ENCODE results near the gene EPN3. TPM values are rescaled to one million over a fixed set of nuclear protein-coding genes. Genes with fewer than 3 reads are reported as not detected.

Gene EPN3
- total and polyA plus RNA-seq, 2 experiments from 2014 or later: 2.3 to 7.7 TPM

- TF ChIP-seq ZNF462 (CRISPR knock-in tag; IDR thresholded peaks at IDR 0.05): no peak
Measured at GRCh38 chr17:50572541-50572940, 40.0 kb downstream of the EPN3 start (continued).

GRCh38 chr17:50573866-50574611, 41.5 kb downstream of the EPN3 start:
- no peaks in the 10 kb centered on the region for H3F3A ChIP-seq (replicated peaks; ENCODE audit: low read depth)
- H3K27me3 Mint-ChIP-seq (ENCODE audit: insufficient read depth, low read depth, poor library complexity): peaks cover 10% of the 10 kb centered on the region
- no peak for TF ChIP-seq ETS1 (IDR thresholded peaks at IDR 0.05)
- TF ChIP-seq ZNF462 (CRISPR knock-in tag; IDR thresholded peaks at IDR 0.05): no peak
- no peak for TF ChIP-seq ZNF114 (CRISPR knock-in tag; IDR thresholded peaks at IDR 0.05)
- no peak for TF ChIP-seq CREB1 (CRISPR knock-in tag; IDR thresholded peaks at IDR 0.05; ENCODE audit: low read depth)
- TF ChIP-seq CTCF (conservative IDR thresholded peaks at IDR 0.05; ENCODE audit: low read depth in 2 of 2): no peak

More at GRCh38 chr17:50573866-50574611, 41.5 kb downstream of the EPN3 start:
- H3K4me1 Mint-ChIP-seq: peaks cover 31% of the 10 kb centered on the region
- no peak for DNase-seq (ENCODE audit: low spot score)
- no peak for ATAC-seq
- Histone ChIP-seq H3K4me1 (ENCODE audit: insufficient read depth) (peaks cover 8% of the 10 kb centered on the region), H3K4me2 (no peak overlapping the region), H3K9me2 (ENCODE audit: insufficient read depth) (no peaks in the 10 kb centered on the region), H3K79me2 (replicated peaks; ENCODE audit: insufficient read depth) (no peaks in the 10 kb centered on the region), H4K20me1 (replicated peaks; ENCODE audit: insufficient read depth) (no peaks in the 10 kb centered on the region), H2AFZ (no peak overlapping the region), H3K27ac (ENCODE audit: low read depth) (no peak overlapping the region), H3K4me3 (no peak overlapping the region), H3K27me3 (ENCODE audit: insufficient read depth) (no peaks in the 10 kb centered on the region), H3K36me3 (ENCODE audit: insufficient read depth) (no peaks in the 10 kb centered on the region)
- H3K4me3 Mint-ChIP-seq: no peak overlapping the region
- no peak overlapping the region for H3K27ac Mint-ChIP-seq
- no peaks in the 10 kb centered on the region; the same call in 2 of the 3 replicates for H3K36me3 Mint-ChIP-seq (ENCODE audit: low read depth)
- H3K9me3 Mint-ChIP-seq: no peaks in the 10 kb centered on the region
